Skeletal muscle tissue (tissue), 4 donors: Measurements from ENCODE around the gene CFAP410. TPM values are rescaled to one million over a fixed set of nuclear protein-coding genes. Genes with fewer than 3 reads are reported as not detected.

Source experiments
- H3K27ac ChIP-seq: one replicate; pipeline ENCODE4 v1.7.0; 2013; ENCODE audit warnings: mild to moderate bottlenecking, low read depth, low read length, inconsistent platforms
- H3K27me3 ChIP-seq, 3 donors: one replicate each; pipeline ENCODE4 v1.7.0; 2013; ENCODE audit warnings: low read length in 3 of 3; ENCODE audit not compliant: control insufficient read depth in 3 of 3, insufficient read depth in 3 of 3
- H3K36me3 ChIP-seq, 3 donors: one replicate each; pipeline ENCODE4 v1.7.0; 2013; ENCODE audit warnings: low read length in 3 of 3; ENCODE audit not compliant: control insufficient read depth in 3 of 3, insufficient read depth in 3 of 3
- H3K4me1 ChIP-seq, 3 donors: one replicate each; pipeline ENCODE4 v1.7.0; 2013; ENCODE audit warnings: low read length in 3 of 3, mild to moderate bottlenecking in 3 of 3; ENCODE audit not compliant: control insufficient read depth in 3 of 3, insufficient read depth in 3 of 3
- H3K4me3 ChIP-seq, 3 donors: one replicate each; pipeline ENCODE4 v1.7.0; 2013; ENCODE audit warnings: low read length in 3 of 3
- H3K9ac ChIP-seq, 3 donors: one replicate each; pipeline ENCODE4 v1.7.0; 2013; ENCODE audit warnings: low read length in 3 of 3, mild to moderate bottlenecking in 3 of 3, moderate library complexity in 2 of 3, low read depth in 1 of 3
- H3K9me3 ChIP-seq, 3 donors: one replicate each; pipeline ENCODE4 v1.7.0; 2013; ENCODE audit warnings: low read length in 3 of 3; ENCODE audit not compliant: control insufficient read depth in 3 of 3
- total RNA-seq: library from RNA; depleted of rRNA; stranded (reverse); fragments of >200 nt; gene quantifications from one replicate; pipeline ENCODE4 v1.2.3, GENCODE V29; 2014
- donor health status: Osteomylitis.

Gene CFAP410
- total RNA-seq, 1 donor from 2014 or later, result 11.0 TPM

DNA sequence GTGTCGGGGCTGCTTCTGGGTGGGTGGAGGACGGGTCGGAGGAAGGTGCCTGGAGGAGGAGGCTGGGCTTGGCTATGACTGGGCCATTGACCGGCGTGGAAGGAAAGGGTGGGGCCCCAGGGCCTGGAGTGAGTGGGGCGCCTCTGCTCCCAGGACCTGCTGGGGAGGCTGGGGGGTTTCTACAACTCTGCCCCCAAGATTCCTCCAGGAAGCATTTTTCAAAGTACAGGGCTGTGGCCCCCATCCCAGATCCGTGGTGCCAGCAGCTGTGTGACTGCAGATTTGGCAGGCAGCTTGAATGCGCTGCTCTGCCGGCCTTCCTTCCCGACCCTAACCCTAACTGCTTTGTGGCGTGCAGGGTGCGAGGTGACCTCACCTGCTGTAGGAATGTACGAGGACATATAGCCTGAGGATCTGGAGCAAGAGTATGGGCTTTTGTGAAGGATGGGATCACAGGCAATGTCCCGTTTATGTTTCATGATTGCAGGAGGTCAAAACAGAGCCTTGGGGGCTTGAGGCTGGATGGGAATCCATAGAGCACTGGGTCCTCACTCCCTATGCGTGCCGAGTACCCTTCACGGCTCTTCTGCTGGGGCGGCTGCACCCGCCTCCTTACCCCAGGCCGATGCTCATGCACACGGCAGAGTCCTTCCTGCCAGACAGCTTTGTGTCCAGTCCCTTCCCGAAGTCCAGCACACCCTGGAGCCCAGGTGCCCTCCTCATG, 38.9 kb upstream of the CFAP410 start:
- peaks cover 0 to 2% (median 0%) of the 10 kb centered on the region in 3 donors for H3K36me3 ChIP-seq
- no peaks in the 10 kb centered on the region for H3K4me1 ChIP-seq
- no peak overlapping the region for H3K27ac ChIP-seq
- H3K27me3 ChIP-seq, result peaks cover 35 to 60% (median 56%) of the 10 kb centered on the region in 3 donors
- H3K9ac ChIP-seq, result no peak overlapping the region
- H3K9me3 ChIP-seq, result no peaks in the 10 kb centered on the region
- H3K4me3 ChIP-seq, result no peak overlapping the region

DNA sequence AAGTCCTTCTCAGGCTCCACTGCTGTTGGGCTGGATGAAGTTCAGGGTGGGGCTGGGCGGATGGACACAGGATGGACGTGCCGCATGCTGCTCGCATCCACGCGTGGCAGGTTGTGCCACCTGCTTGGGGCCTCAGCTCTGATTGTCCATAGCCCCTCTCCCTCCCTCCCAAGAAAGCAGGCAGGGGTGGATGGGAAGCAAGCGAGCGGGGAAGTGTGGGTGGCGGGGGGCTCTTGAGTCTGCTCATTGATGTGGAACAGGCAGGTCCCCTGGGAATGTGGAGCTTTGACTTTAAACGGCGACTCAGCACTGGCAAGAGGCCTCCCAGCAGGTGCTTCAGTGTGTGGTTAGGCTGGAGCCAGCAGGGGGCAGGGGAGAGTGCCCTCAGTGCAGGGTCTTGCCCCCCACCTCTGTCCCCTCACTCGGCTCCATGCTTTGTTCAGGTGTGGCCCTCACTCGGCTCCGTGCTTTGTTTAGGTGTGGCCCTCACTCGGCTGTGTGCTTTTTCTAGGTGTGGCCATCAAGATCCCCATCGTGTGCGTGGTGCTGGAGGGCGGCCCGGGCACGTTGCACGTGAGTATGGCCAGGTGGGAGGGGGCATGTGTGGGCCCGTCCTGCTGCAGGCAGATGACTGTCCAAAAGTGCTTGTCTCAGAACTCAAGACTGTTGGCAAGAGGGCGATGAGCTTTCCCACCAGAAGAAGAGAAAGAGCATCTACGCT, 38.2 kb upstream of the CFAP410 start:
- Histone ChIP-seq H3K27me3 (peaks cover 35 to 60% (median 58%) of the 10 kb centered on the region in 3 donors), H3K4me1 (no peaks in the 10 kb centered on the region), H3K9ac (no peak overlapping the region), H3K27ac (no peak overlapping the region), H3K4me3 (no peak overlapping the region), H3K36me3 (peaks cover 0 to 2% (median 0%) of the 10 kb centered on the region in 3 donors), H3K9me3 (no peaks in the 10 kb centered on the region)

DNA sequence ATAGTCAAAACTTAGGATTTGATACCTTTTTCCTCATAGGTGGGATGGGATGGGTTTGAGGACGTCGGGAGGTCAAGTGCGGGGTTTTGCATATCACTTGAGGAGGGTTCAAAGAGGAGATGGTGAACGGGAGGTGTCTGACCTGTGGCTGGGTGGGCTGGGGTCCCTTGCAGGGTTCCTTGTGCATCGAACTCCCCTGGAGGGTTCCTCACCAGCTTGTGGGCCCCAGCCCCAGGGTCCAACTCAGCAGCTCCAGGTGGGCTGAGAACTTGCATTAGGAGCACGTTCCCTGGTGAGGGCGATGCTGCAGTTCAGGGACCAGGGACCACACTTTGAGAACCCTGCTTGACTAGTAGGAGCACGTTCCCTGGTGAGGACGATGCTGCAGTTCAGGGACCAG, 37.4 kb upstream of the CFAP410 start:
- H3K9ac ChIP-seq, result no peak overlapping the region
- H3K36me3 ChIP-seq, result no peaks in the 10 kb centered on the region
- H3K27ac ChIP-seq, result no peak overlapping the region
- H3K27me3 ChIP-seq, result peaks cover 35 to 60% (median 58%) of the 10 kb centered on the region in 3 donors
- H3K4me1 ChIP-seq, result no peaks in the 10 kb centered on the region
- H3K9me3 ChIP-seq, result no peaks in the 10 kb centered on the region
- no peak overlapping the region for H3K4me3 ChIP-seq

DNA sequence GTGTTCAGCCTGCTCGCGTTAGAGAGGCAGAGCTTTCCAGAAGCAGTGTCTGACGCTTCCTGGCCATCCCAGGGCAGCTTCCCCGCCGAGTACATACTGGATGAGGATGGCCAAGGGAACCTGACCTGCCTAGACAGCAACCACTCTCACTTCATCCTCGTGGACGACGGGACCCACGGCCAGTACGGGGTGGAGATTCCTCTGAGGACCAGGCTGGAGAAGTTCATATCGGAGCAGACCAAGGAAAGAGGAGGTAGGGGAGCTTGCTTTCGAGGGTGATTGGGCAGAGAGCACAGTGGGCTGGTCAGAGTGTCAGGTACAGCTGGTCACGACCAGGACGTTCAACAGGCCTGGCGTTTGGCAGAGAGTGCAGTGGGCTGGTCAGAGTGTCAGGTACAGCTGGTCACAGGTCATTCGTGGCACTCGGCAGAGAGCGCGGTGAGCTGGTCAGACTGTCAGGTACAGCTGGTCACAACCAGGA, 36.6 kb upstream of the CFAP410 start:
- Histone ChIP-seq H3K9me3 (no peaks in the 10 kb centered on the region), H3K27ac (no peak overlapping the region), H3K4me3 (no peak overlapping the region), H3K4me1 (no peaks in the 10 kb centered on the region), H3K9ac (no peak overlapping the region), H3K27me3 (peaks cover 38 to 60% (median 57%) of the 10 kb centered on the region in 3 donors), H3K36me3 (no peaks in the 10 kb centered on the region)

DNA sequence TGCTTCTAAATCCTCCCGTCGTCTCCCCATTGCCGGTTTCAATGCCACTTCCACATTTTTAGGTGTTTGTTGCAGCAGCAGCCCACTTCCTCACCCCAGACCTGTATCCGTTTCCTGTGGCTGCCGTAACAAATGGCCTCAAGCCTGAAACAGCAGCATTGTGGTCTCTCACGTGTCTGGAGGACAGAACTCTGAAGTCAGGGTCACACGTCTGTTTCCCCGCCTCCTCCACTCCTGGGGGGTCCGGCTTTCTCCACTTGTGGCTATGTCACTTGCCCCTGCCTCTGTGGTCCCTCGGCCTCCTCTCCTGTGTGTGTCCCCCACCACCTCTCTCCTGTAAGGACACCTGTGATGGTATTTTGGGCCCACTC, 36.1 kb upstream of the CFAP410 start:
- Histone ChIP-seq H3K4me3 (no peak overlapping the region), H3K9ac (no peak overlapping the region), H3K36me3 (no peaks in the 10 kb centered on the region), H3K27ac (no peak overlapping the region), H3K4me1 (peaks cover 0 to 5% (median 0%) of the 10 kb centered on the region in 3 donors), H3K9me3 (no peaks in the 10 kb centered on the region), H3K27me3 (peaks cover 41 to 60% (median 57%) of the 10 kb centered on the region in 3 donors)

DNA sequence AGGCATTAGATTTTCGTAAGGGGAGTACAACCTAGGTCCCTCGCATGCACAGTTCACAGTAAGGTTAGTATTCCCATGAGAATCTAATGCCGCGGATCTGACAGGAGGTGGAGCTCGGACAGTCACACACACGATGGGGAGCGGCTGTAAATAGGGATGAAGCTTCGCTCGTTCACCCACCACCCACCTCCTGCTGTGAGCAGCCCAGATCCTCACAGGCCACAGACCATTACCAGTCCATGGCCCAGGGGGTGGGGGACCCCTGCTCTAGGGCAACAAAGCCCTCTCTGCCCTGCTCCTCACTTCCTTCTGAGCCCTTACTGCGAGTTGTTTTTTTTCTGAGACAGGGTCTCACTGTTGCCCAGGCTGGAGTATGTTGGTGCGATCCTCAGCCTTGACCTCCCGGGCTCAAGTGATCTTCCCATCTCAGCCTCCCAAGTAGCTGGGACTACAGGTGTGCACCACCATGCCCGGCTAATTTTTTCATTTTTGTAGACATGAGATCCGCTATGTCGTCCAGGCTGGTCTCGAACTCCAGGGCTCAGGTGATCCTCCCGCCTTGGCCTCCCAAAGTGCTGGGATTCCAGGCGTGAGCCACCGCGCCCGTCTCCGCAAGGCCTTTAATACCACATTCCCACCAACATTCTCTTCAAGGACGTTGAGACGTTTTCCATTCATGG, 35.6 kb upstream of the CFAP410 start:
- no peak overlapping the region for H3K4me3 ChIP-seq
- H3K9ac ChIP-seq, result no peak overlapping the region
- H3K4me1 ChIP-seq, result peaks cover 0 to 6% (median 4%) of the 10 kb centered on the region in 3 donors
- H3K9me3 ChIP-seq, result no peaks in the 10 kb centered on the region
- peaks cover 39 to 59% (median 56%) of the 10 kb centered on the region in 3 donors for H3K27me3 ChIP-seq
- no peaks in the 10 kb centered on the region for H3K36me3 ChIP-seq
- no peak overlapping the region for H3K27ac ChIP-seq

DNA sequence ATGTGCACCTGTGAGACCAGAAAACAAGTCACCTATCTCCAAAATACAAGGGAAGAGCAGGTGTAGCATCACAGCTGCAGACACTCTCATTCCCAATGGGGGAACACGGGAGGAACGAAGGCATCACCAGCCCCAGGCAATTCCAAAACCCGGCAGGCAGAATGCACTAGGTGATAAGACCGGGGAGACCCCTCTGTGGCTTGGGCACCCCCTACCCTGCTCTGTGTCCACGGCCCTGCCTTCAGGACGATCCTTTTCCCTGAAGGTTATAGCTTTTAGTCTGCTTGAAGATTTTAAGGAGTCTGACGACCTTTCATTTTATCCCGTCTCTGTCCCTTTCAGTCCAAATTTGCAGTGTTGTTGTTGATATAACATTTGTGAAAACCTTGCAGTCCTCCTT, 33.4 kb upstream of the CFAP410 start:
- H3K27me3 ChIP-seq, result peaks cover 31 to 51% (median 49%) of the 10 kb centered on the region in 3 donors
- H3K9ac ChIP-seq, result no peak overlapping the region
- H3K27ac ChIP-seq, result no peak overlapping the region
- H3K4me1 ChIP-seq, result peaks cover 0 to 6% (median 4%) of the 10 kb centered on the region in 3 donors
- no peak overlapping the region for H3K4me3 ChIP-seq
- no peaks in the 10 kb centered on the region for H3K9me3 ChIP-seq
- H3K36me3 ChIP-seq, result no peaks in the 10 kb centered on the region

DNA sequence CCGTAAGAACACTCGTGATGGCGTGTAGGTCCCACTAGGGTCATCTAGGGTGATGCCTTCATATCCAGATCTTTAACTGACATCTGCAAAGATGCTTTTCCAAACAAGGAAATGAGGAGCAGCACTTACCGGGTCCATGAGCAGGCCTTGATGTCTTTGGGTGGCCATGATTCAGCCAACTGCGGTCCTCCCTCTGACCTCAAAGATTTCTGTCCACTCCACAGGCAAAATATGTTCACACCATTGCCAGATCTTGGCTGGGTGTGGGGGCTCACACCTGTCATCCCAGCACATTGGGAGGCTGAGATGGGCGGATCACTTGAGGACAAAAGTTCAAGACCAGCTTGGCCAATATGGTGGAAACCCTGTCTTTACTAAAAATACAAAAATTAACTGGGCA, 32.4 kb upstream of the CFAP410 start:
- Histone ChIP-seq H3K4me3 (no peak overlapping the region), H3K36me3 (no peaks in the 10 kb centered on the region), H3K4me1 (peaks cover 0 to 6% (median 4%) of the 10 kb centered on the region in 3 donors), H3K9me3 (no peaks in the 10 kb centered on the region), H3K27me3 (peaks cover 29 to 45% (median 42%) of the 10 kb centered on the region in 3 donors), H3K27ac (no peak overlapping the region), H3K9ac (no peak overlapping the region)

DNA sequence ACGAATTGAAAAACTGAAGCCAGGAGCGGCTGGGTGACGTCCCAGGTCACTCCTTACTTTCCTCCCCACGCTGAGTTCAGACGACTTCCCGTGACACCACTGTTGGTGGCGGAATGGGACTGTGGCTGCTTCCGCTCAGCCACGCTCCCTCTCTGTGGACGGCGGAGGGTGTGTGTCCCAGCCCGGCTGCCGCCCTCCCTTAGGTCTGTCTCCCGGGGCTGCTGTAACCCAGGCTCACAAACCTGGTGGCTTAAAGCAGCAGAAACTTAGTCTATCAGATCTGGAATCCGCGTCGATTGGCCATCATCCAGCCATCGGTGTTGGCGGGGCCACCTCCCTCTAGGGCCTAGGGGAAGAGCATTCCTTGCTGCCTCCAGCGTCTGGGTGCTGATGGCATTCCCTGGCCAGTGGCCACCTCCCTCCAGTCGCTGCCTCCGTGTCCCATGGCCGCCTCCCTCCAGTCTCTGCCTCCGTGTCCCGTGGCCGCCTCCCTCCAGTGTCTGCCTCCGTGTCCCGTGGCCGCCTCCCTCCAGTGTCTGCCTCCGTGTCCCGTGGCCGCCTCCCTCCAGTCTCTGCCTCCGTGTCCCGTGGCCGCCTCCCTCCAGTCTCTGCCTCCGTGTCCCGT, 31.7 kb upstream of the CFAP410 start:
- Histone ChIP-seq H3K9ac (no peak overlapping the region), H3K36me3 (no peaks in the 10 kb centered on the region), H3K27ac (no peak overlapping the region), H3K4me3 (no peak overlapping the region), H3K4me1 (peaks cover 0 to 6% (median 4%) of the 10 kb centered on the region in 3 donors), H3K27me3 (peaks cover 26 to 41% (median 40%) of the 10 kb centered on the region in 3 donors), H3K9me3 (no peaks in the 10 kb centered on the region)
